H9 (cell line): ENCODE measurements around the gene DHRSX. TPM values are rescaled to one million over a fixed set of nuclear protein-coding genes. Genes with fewer than 3 reads are reported as not detected.

Experiments used
- DNase-seq: peaks from one replicate; pipeline ENCODE4 v3.0.0-alpha.2; 2017
- H2AFZ ChIP-seq: one replicate; pipeline ENCODE4 v1.6.1; 2013; ENCODE audit warnings: mild to moderate bottlenecking, low read length, control low read depth, moderate library complexity
- H2AK5ac ChIP-seq: 2 replicates; pipeline ENCODE4 v1.6.1; 2013; ENCODE audit warnings: low read length, control low read depth, mixed read lengths; ENCODE audit not compliant: insufficient read length
- H2BK120ac ChIP-seq: one replicate; pipeline ENCODE4 v1.6.1; 2013; ENCODE audit warnings: low read depth, mild to moderate bottlenecking, low read length, control low read depth, inconsistent platforms; ENCODE audit not compliant: poor library complexity, severe bottlenecking
- H2BK12ac ChIP-seq: 2 replicates; pipeline ENCODE4 v1.6.1; 2013; ENCODE audit warnings: low read length, control low read depth, mixed read lengths, low read depth; ENCODE audit not compliant: insufficient read length
- H2BK15ac ChIP-seq: 2 replicates; pipeline ENCODE4 v1.6.1; 2013; ENCODE audit warnings: low read depth, low read length, control low read depth
- H2BK20ac ChIP-seq: one replicate; pipeline ENCODE4 v1.6.1; 2013; ENCODE audit warnings: low read depth, mild to moderate bottlenecking, low read length, control low read depth, inconsistent platforms; ENCODE audit not compliant: poor library complexity, severe bottlenecking
- H2BK5ac ChIP-seq: 2 replicates; pipeline ENCODE4 v1.6.1; 2013; ENCODE audit warnings: low read length, control low read depth, mixed read lengths; ENCODE audit not compliant: insufficient read length
- H3K14ac ChIP-seq: 2 replicates; pipeline ENCODE4 v1.6.1; 2013; ENCODE audit warnings: low read length, control low read depth; ENCODE audit not compliant: insufficient read depth
- H3K18ac ChIP-seq: 2 replicates; pipeline ENCODE4 v1.6.1; 2013; ENCODE audit warnings: low read depth, mild to moderate bottlenecking, mixed read lengths, low read length, control low read depth; ENCODE audit not compliant: insufficient read length
- H3K23ac ChIP-seq: 2 replicates; pipeline ENCODE4 v1.6.1; 2013; ENCODE audit warnings: low read length, control low read depth, mixed read lengths, low read depth; ENCODE audit not compliant: insufficient read length
- H3K23me2 ChIP-seq: 2 replicates; pipeline ENCODE4 v1.6.1; 2013; ENCODE audit warnings: low read depth, mild to moderate bottlenecking, mixed read lengths, low read length, control low read depth; ENCODE audit not compliant: insufficient read length, poor library complexity, severe bottlenecking
- H3K27ac ChIP-seq: 2 replicates; pipeline ENCODE4 v1.5.1; 2013; ENCODE audit warnings: low read length, control low read depth, mixed read lengths, low read depth; ENCODE audit not compliant: insufficient read length
- H3K27me3 ChIP-seq: 2 replicates; pipeline ENCODE4 v1.6.1; 2013; ENCODE audit warnings: low read length, control low read depth, inconsistent platforms; ENCODE audit not compliant: insufficient read depth
- H3K4ac ChIP-seq: 2 replicates; pipeline ENCODE4 v1.6.1; 2013; ENCODE audit warnings: low read depth, mild to moderate bottlenecking, control low read depth, inconsistent platforms, low read length, moderate library complexity
- H3K4me1 ChIP-seq: 2 replicates; pipeline ENCODE4 v1.6.1; 2013; ENCODE audit warnings: low read length, control low read depth, inconsistent platforms; ENCODE audit not compliant: insufficient read depth
- H3K4me2 ChIP-seq: 2 replicates; pipeline ENCODE4 v1.6.1; 2013; ENCODE audit warnings: low read length, control low read depth, mixed read lengths; ENCODE audit not compliant: insufficient read length, insufficient read depth
- H3K56ac ChIP-seq: 2 replicates; pipeline ENCODE4 v1.6.1; 2013; ENCODE audit warnings: low read depth, mild to moderate bottlenecking, mixed read lengths, low read length, control low read depth; ENCODE audit not compliant: insufficient read length
- H3K79me1 ChIP-seq: 2 replicates; pipeline ENCODE4 v1.6.1; 2013; ENCODE audit warnings: low read depth, mild to moderate bottlenecking, moderate library complexity, low read length, control low read depth, inconsistent platforms; ENCODE audit not compliant: insufficient read depth, poor library complexity, severe bottlenecking
- H3K79me2 ChIP-seq: 2 replicates; pipeline ENCODE4 v1.6.1; 2013; ENCODE audit warnings: low read length, control low read depth, inconsistent platforms; ENCODE audit not compliant: insufficient read depth
- H3K9ac ChIP-seq: 2 replicates; pipeline ENCODE4 v1.6.1; 2013; ENCODE audit warnings: low read length, control low read depth, mixed read lengths; ENCODE audit not compliant: insufficient read length; ENCODE audit errors: extremely low read depth
- H3K9me3 ChIP-seq: one replicate; pipeline ENCODE4 v1.6.1; 2013; ENCODE audit warnings: low read depth, low read length, inconsistent platforms; ENCODE audit not compliant: control insufficient read depth
- H3T11ph ChIP-seq: one replicate; pipeline ENCODE4 v1.6.1; 2013; ENCODE audit warnings: mild to moderate bottlenecking, low read length, control low read depth, inconsistent platforms
- H4K20me1 ChIP-seq: one replicate; pipeline ENCODE4 v1.6.1; 2013; ENCODE audit not compliant: control insufficient read depth, insufficient read length, insufficient read depth
- H4K5ac ChIP-seq: 2 replicates; pipeline ENCODE4 v1.6.1; 2013; ENCODE audit warnings: low read depth, mild to moderate bottlenecking, mixed read lengths, low read length, control low read depth; ENCODE audit not compliant: insufficient read length
- H4K8ac ChIP-seq: replicated peaks from 2 replicates; pipeline ENCODE4 v1.6.1; 2013; ENCODE audit warnings: low read length, control low read depth, mixed read lengths, low read depth; ENCODE audit not compliant: insufficient read length
- H4K91ac ChIP-seq: 2 replicates; pipeline ENCODE4 v1.6.1; 2013; ENCODE audit warnings: low read depth, mild to moderate bottlenecking, moderate library complexity, mixed read lengths, low read length, control low read depth; ENCODE audit not compliant: insufficient read length
- H3K27ac Mint-ChIP-seq, 3 experiments: 2 replicates in 2 of 3; 3 replicates in 1 of 3; pipeline ENCODE4 v1.8.0; 2020 to 2021; ENCODE audit warnings: mixed read lengths in 3 of 3, mild to moderate bottlenecking in 1 of 3, moderate library complexity in 1 of 3
- H3K27me3 Mint-ChIP-seq: 2 replicates; pipeline ENCODE4 v1.8.0; 2021; ENCODE audit warnings: low read depth, mild to moderate bottlenecking, moderate library complexity, mixed read lengths
- H3K36me3 Mint-ChIP-seq, 3 experiments: 2 replicates in 2 of 3; 3 replicates in 1 of 3; pipeline ENCODE4 v1.8.0; 2020 to 2021; ENCODE audit warnings: low read depth in 3 of 3, mixed read lengths in 3 of 3; ENCODE audit not compliant: insufficient read depth in 1 of 3
- H3K4me1 Mint-ChIP-seq, 2 experiments: 2 replicates each; pipeline ENCODE4 v1.8.0; 2020; ENCODE audit warnings: mixed read lengths in 2 of 2
- H3K4me3 Mint-ChIP-seq, 2 experiments: 2 replicates in 1 of 2; 3 replicates in 1 of 2; pipeline ENCODE4 v1.8.0; 2020 to 2021; ENCODE audit warnings: mild to moderate bottlenecking in 2 of 2, mixed read lengths in 2 of 2, moderate library complexity in 1 of 2
- H3K9me3 Mint-ChIP-seq, 2 experiments: 2 replicates in 1 of 2; 3 replicates in 1 of 2; pipeline ENCODE4 v1.8.0; 2020; ENCODE audit warnings: mild to moderate bottlenecking in 2 of 2, mixed read lengths in 2 of 2, moderate library complexity in 1 of 2
- total RNA-seq: library from RNA; stranded (reverse); gene quantifications from 2 replicates; pipeline ENCODE4 v1.2.1, GENCODE V29; 2021
- TF ChIP-seq, protein P1 (sequence below): fragments of 200-600 bp; sonication (generic); conservative IDR thresholded peaks from 3 replicates; pipeline ENCODE4 v1.8.0; 2021; ENCODE audit warnings: antibody characterized with exemption, mild to moderate bottlenecking

Gene DHRSX
- total RNA-seq, 1 experiment from 2014 or later = 44.0 TPM

DNA sequence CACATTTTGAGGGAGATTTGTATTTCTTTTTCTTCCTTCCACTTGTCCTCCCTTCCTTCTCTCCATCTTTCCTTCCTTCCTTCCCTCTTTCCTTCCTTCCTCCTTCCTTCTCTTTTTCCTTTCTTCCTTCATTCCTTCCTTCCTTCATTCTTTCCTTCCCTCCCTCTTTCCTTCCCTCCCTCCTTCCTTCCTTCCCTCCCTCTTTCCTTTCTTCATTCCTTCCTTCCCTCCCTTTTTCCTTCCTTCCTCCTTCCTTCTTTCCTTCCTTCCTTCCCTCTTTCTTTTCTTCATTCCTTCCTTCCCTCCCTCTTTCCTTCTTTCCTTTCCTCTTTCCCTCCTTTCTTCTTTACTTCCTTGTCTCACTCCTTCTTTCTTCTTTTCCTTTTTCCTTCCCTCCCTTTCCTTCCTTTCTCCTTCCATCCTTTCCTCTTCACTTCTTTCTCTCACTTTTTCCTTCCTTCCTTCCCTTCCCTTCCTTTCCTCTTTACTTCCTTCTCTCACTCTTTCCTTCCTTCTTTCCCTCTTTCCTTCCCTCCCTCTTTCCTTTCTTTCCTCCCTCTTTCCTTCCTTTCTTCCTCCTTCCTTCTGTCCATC is 74.4 kb downstream of the DHRSX start:
- no peak overlapping the region for H4K8ac ChIP-seq
- peaks cover 11 to 13% of the 10 kb centered on the region in 2 experiments; a peak in 4 of 5 replicates for H3K9me3 Mint-ChIP-seq

More for the DNA sequence above, 74.4 kb downstream of the DHRSX start:
- no peak overlapping the region for H2BK15ac ChIP-seq
- TF ChIP-seq, protein P1, sequence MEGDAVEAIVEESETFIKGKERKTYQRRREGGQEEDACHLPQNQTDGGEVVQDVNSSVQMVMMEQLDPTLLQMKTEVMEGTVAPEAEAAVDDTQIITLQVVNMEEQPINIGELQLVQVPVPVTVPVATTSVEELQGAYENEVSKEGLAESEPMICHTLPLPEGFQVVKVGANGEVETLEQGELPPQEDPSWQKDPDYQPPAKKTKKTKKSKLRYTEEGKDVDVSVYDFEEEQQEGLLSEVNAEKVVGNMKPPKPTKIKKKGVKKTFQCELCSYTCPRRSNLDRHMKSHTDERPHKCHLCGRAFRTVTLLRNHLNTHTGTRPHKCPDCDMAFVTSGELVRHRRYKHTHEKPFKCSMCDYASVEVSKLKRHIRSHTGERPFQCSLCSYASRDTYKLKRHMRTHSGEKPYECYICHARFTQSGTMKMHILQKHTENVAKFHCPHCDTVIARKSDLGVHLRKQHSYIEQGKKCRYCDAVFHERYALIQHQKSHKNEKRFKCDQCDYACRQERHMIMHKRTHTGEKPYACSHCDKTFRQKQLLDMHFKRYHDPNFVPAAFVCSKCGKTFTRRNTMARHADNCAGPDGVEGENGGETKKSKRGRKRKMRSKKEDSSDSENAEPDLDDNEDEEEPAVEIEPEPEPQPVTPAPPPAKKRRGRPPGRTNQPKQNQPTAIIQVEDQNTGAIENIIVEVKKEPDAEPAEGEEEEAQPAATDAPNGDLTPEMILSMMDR = no peak
- H2AK5ac ChIP-seq = no peak overlapping the region
- Mint-ChIP-seq H3K27me3 (peaks cover 2% of the 10 kb centered on the region; the same call in 1 of the 2 replicates), H3K4me1 (peaks cover 24% of the 10 kb centered on the region in 2 experiments), H3K27ac (peak overlapping the region in 2 of 3 experiments; percentile 22 to 81; a peak in 4 of 7 replicates), H3K4me3 (peak overlapping the region in 1 of 2 experiments; percentile 44; a peak in 1 of 5 replicates), H3K36me3 (peaks cover 36 to 71% (median 58%) of the 10 kb centered on the region in 3 experiments)
- no peak overlapping the region for H3K18ac ChIP-seq
- no peak overlapping the region for H2BK5ac ChIP-seq
- no peak overlapping the region for H2BK20ac ChIP-seq
- no peak overlapping the region for H3K27ac ChIP-seq
- no peak overlapping the region for H3K9ac ChIP-seq
- no peaks in the 10 kb centered on the region for H4K20me1 ChIP-seq
- no peak overlapping the region for H3K56ac ChIP-seq
- no peak overlapping the region for H3K23ac ChIP-seq
- no peak overlapping the region for H2AFZ ChIP-seq
- peaks cover 2% of the 10 kb centered on the region; the same call in 1 of the 2 replicates for H3K4me1 ChIP-seq
- H3K14ac ChIP-seq = no peak overlapping the region
- no peak overlapping the region for H4K91ac ChIP-seq
- H3K79me1 ChIP-seq = no peaks in the 10 kb centered on the region
- no peak overlapping the region for H2BK12ac ChIP-seq
- H3K4me2 ChIP-seq = no peak overlapping the region
- DNase-seq = no peak
- no peak overlapping the region for H2BK120ac ChIP-seq
- no peaks in the 10 kb centered on the region for H3K23me2 ChIP-seq
- no peak overlapping the region for H3T11ph ChIP-seq
- H3K9me3 ChIP-seq = no peaks in the 10 kb centered on the region
- no peak overlapping the region for H4K5ac ChIP-seq
- no peaks in the 10 kb centered on the region for H3K27me3 ChIP-seq
- no peaks in the 10 kb centered on the region for H3K79me2 ChIP-seq
- no peak overlapping the region for H3K4ac ChIP-seq
